Pancreas (tissue), 10 donors: ENCODE data around the gene MYRF. TPM values are rescaled to one million over a fixed set of nuclear protein-coding genes. Genes with fewer than 3 reads are reported as not detected.

ENCODE experiments used
- ATAC-seq, 4 donors: fragments of 200-7000 bp; cut with Tn5 transposase; one replicate each; pipeline versions ENCODE4 v1.8.0 to v1.9.1; 2020; ENCODE audit warnings: mild to moderate bottlenecking in 4 of 4, moderate library complexity in 4 of 4
- DNase-seq, 6 donors: peaks; one replicate each; pipeline ENCODE4 v3.0.0-alpha.2; 2020
- FAIRE-seq: peaks from 2 replicates; lab custom pipeline; 2012; peaks lifted over from hg19 to GRCh38; lab: Jason Lieb, UNC
- H3K27ac ChIP-seq, 4 donors: fragments of 200-600 bp; sonication (generic); 1 replicate in 3 of 4; 2 replicates in 1 of 4; pipeline versions ENCODE4 v1.5.0 to v1.8.0; 2020
- H3K27me3 ChIP-seq, 4 donors: fragments of 200-600 bp; one replicate each; pipeline ENCODE4 v1.8.0; 2021
- H3K36me3 ChIP-seq, 3 donors: fragments of 200-600 bp; sonication (generic) in 1 of 3; one replicate each; pipeline versions ENCODE4 v1.5.0 to v1.8.0; 2020 to 2021
- H3K4me1 ChIP-seq, 3 donors: fragments of 200-600 bp; one replicate each; pipeline ENCODE4 v1.8.0; 2021
- H3K4me3 ChIP-seq, 4 donors: fragments of 200-600 bp; sonication (generic) in 2 of 4; one replicate each; pipeline versions ENCODE4 v1.5.0 to v1.8.0; 2020 to 2021
- H3K9me3 ChIP-seq, 4 donors: fragments of 200-600 bp; one replicate each; pipeline ENCODE4 v1.8.0; 2021
- WGBS, 2 donors: extraction: QIAGEN DNeasy Blood & Tissue Kit; methylation state at CpG; one replicate each; pipeline ENCODE4 v1.1.7; 2013; 5-methylcytosine and 5-hydroxymethylcytosine counted together
- intact Hi-C, 3 donors: fragments of 100-400 bp; cut with DNase I; formaldehyde crosslinking; loops; one replicate each; pipeline versions ENCODE4 v1.11.1 to v1.14.2; 2022
- polyA plus RNA-seq, 2 donors: library from polyadenylated mRNA; stranded (reverse); fragments of 200-250 nt; gene quantifications; one replicate each; pipeline ENCODE4 v1.2.3, GENCODE V29; 2013
- total RNA-seq, 6 donors: library from RNA; stranded (reverse); fragmentation: NEBNext Ultra II Directional in 4 of 6; extraction: Animal tissue kit (Norgen Biotek cat#: 25700) in 4 of 6; gene quantifications; one replicate each; pipeline versions ENCODE4 v1.2.1 to v1.2.4, GENCODE V29; 2021 to 2023
- TF ChIP-seq, protein P1 (sequence below), 4 donors: fragments of 200-600 bp; sonication (generic) in 3 of 4; IDR thresholded peaks; one replicate each; pipeline versions ENCODE4 v1.5.0 to v1.8.0; 2021; ENCODE audit warnings: antibody characterized with exemption in 4 of 4
- donor health status: healthy with polysubstance abuse.
- donor health status: DM: no; HTN: no; CAD: no; lungs with moderate emphysema.
- donor health status: DM: no; HTN: no; CAD: no.
- donor health status: control.
- donor health status: control.
- donor health status: Bipolar disorder and iron deficiency.
- donor health status: DM: yes; HTN: yes; CAD: no.
- donor health status: DM: no; HTN: no; CAD: no.
- donor health status: DM: no; HTN: no; CAD: no.
- donor health status: DM: yes; HTN: yes; CAD: no.

The MYRF gene
- total and polyA plus RNA-seq, 8 donors, result 19.1 to 69.3 (median 30.2) TPM

DNA sequence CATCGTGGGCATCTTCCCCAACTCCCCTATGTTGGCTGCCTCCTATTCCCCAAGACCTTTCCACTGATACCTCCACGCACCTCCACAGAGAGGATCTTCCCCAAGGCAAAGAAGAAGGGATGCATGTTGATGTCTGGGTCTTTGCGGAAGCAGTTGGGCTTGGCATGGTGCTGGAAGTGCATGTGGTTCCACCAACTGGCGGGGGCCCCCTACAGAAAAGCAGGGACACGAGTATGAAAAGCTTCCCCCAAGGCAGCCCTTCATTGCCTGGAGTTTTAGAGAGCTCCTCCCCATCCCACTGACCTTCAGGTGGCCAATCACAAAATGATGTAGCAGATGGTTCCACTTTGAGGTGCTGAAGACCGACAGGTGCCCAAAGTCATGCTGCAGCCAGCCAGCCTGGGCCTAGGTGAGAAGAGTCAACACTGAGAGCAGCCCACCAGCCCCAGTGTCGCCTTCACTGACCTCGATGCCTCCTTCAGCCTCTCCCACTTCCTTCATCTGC is 58.3 kb downstream of the MYRF start:
- intact Hi-C loops, result no loop called here
- TF ChIP-seq, protein P1, sequence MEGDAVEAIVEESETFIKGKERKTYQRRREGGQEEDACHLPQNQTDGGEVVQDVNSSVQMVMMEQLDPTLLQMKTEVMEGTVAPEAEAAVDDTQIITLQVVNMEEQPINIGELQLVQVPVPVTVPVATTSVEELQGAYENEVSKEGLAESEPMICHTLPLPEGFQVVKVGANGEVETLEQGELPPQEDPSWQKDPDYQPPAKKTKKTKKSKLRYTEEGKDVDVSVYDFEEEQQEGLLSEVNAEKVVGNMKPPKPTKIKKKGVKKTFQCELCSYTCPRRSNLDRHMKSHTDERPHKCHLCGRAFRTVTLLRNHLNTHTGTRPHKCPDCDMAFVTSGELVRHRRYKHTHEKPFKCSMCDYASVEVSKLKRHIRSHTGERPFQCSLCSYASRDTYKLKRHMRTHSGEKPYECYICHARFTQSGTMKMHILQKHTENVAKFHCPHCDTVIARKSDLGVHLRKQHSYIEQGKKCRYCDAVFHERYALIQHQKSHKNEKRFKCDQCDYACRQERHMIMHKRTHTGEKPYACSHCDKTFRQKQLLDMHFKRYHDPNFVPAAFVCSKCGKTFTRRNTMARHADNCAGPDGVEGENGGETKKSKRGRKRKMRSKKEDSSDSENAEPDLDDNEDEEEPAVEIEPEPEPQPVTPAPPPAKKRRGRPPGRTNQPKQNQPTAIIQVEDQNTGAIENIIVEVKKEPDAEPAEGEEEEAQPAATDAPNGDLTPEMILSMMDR (IDR thresholded peaks at IDR 0.05), result no peak
- 90 to 94% methylated on average over 8 of the region's 8 CpGs for WGBS, 2 donors
- no peak for FAIRE-seq
- Histone ChIP-seq H3K4me3 (no peak overlapping the region), H3K27me3 (no peaks in the 10 kb centered on the region), H3K36me3 (no peaks in the 10 kb centered on the region), H3K27ac (no peak overlapping the region), H3K9me3 (no peaks in the 10 kb centered on the region), H3K4me1 (no peaks in the 10 kb centered on the region)
- ATAC-seq, result no peak
- peak in 1 of 6 donors; percentile 19 for DNase-seq

DNA sequence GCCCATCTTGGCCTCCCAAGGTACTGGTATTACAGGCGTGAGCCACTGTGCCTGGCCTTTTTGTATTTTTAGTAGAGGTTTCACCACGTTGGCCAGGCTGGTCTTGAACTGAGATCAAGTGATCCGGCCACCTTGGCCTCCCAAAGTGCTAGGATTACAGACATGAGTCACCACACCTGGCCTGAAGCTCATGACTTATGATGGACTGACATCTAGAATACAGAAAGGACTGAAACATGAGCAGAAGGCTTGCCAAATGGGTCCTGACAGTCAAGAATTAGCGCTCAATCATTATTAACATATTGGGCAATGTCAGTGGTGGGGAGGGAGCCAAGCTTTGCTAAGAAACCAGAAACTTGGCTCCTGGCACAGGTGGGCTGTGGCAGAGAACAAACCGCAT is 59.4 kb downstream of the MYRF start:
- H3K36me3 ChIP-seq, result no peaks in the 10 kb centered on the region
- no peak overlapping the region for H3K4me3 ChIP-seq
- no peaks in the 10 kb centered on the region for H3K27me3 ChIP-seq
- ATAC-seq (no peak), FAIRE-seq (no peak), DNase-seq (peak in 1 of 6 donors; percentile 16)
- WGBS, 2 donors, result 92 to 93% methylated on average over 5 of the region's 5 CpGs
- no peaks in the 10 kb centered on the region for H3K9me3 ChIP-seq
- no peak overlapping the region for H3K27ac ChIP-seq
- TF ChIP-seq, protein P1 (IDR thresholded peaks at IDR 0.05), result no peak
- H3K4me1 ChIP-seq, result no peaks in the 10 kb centered on the region
- intact Hi-C loops, result no loop called here

DNA sequence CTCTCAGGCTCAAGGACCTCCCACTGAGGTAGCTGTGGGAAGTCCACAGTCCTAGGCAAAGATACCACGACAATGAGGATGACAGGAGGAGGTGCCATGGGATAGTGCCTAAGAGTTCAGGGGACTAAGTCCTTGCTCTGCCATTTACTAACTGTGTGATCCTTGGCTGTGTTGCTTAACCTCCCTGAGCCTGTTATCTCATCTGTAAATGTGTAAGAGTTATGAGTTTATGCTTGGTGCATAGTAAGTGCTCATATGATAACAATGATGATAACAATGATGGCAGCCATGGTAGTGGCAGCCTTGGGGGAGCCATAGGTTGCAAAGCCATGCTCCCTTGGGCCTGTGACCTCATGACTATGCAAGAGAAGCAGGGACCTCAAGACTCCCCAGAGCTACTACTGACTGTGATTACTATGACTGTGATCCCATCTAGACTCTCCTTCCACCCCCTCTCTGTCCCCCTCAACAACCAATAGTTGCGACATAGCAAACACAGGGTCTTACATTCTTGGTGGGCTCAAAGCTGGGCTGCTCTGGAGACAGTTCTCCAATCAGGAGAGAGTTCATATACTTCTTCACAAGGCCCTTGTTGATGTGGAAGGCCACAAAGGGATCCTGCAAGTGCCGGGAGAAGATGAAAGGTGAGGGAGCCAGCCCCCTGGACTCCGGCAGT is 60.4 kb downstream of the MYRF start:
- DNase-seq (no peak), ATAC-seq (no peak), FAIRE-seq (no peak)
- WGBS, 2 donors, result 91 to 92% methylated on average over 4 of the region's 4 CpGs
- Histone ChIP-seq H3K9me3 (no peaks in the 10 kb centered on the region), H3K27me3 (no peaks in the 10 kb centered on the region), H3K36me3 (no peaks in the 10 kb centered on the region), H3K4me1 (peaks cover 0 to 6% (median 3%) of the 10 kb centered on the region in 3 donors), H3K27ac (no peak overlapping the region), H3K4me3 (no peak overlapping the region)
- TF ChIP-seq, protein P1 (IDR thresholded peaks at IDR 0.05), result no peak
- intact Hi-C loops, result no loop called here

DNA sequence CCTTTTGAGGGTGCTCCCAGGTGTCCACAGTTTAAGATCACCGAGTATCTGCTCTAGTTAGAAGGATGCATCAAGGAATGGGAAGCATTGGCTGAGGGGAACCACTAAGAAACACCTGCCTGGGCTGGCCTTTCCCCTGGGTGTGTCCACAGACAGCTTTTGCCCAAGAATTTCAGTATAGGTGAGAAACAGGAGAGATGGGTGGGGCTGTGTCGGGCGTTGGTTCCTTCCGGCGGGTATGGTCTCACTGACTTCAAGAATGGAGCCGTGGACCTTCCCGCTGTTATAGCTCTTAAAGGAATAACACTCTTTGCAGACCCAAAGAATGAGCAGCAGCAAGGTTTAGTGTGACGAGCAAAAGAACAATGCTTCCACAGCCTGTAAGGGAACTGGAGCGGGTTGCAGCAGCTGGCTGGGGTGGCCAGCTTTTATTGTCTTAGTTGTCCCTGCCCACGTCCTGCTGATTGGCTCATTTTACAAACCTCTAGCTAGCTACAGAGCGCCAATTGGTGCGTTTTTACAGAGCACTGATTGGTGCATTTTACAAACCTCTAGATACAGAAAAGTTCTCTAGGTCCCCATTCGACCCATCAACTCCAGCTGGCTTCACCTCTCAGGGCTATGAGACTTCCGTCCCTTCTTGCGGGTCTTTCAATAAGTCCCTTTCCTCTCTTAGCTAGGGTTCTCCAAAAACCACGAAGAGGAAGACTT is 62.0 kb downstream of the MYRF start:
- peak in 1 of 4 donors; percentile 0 for ATAC-seq
- H3K4me1 ChIP-seq, result peaks cover 0 to 6% (median 3%) of the 10 kb centered on the region in 3 donors
- TF ChIP-seq, protein P1 (IDR thresholded peaks at IDR 0.05), result no peak
- no peak for FAIRE-seq
- peak in 2 of 6 donors; percentile 35 to 44 for DNase-seq
- H3K27me3 ChIP-seq, result no peaks in the 10 kb centered on the region
- 79 to 81% methylated on average over 16 of the region's 16 CpGs for WGBS, 2 donors
- no peaks in the 10 kb centered on the region for H3K9me3 ChIP-seq
- intact Hi-C loops, result no loop called here
- H3K27ac ChIP-seq, result peak overlapping the region in 3 of 4 donors; percentile 72 to 94 (median 85)
- H3K4me3 ChIP-seq, result peak overlapping the region in 2 of 4 donors; percentile 44 to 75
- no peaks in the 10 kb centered on the region for H3K36me3 ChIP-seq
